Anterior cingulate cortex (tissue), 58 donors: ENCODE measurements around the gene JAG1.

ENCODE experiments used
- DNase-seq, 58 donors: peaks; one replicate each; lab custom pipeline; 2025; lab: John Stamatoyannopoulos, UW

JAG1 gene

GRCh38 chr20:10655720-10656669 is 17.8 kb downstream of the JAG1 start:
- DNase-seq, result no peak

- no peak for DNase-seq
Observed at GRCh38 chr20:10654630-10655029, 19.2 kb downstream of the JAG1 start.

GRCh38 chr20:10654250-10654610 is 19.6 kb downstream of the JAG1 start:
- DNase-seq, result no peak

GRCh38 chr20:10653599-10654249 is 20.1 kb downstream of the JAG1 start:
- peak in 2 of 58 donors; percentile 4 to 25 for DNase-seq

- no peak for DNase-seq
Observed at GRCh38 chr20:10652660-10653261, 21.0 kb downstream of the JAG1 start.

- no peak for DNase-seq
Observed at GRCh38 chr20:10652185-10652584, 21.6 kb downstream of the JAG1 start.

- no peak for DNase-seq
Observed at GRCh38 chr20:10651227-10651990, 22.4 kb downstream of the JAG1 start.

- DNase-seq, result no peak
Observed at GRCh38 chr20:10649797-10650160, 24.0 kb downstream of the JAG1 start.

GRCh38 chr20:10649080-10649796 is 24.6 kb downstream of the JAG1 start:
- DNase-seq, result no peak

- DNase-seq, result no peak
Observed at GRCh38 chr20:10648651-10649050, 25.1 kb downstream of the JAG1 start.

- DNase-seq, result no peak
Observed at GRCh38 chr20:10647909-10648308, 25.9 kb downstream of the JAG1 start.

GRCh38 chr20:10647471-10647870 is 26.3 kb downstream of the JAG1 start:
- DNase-seq, result no peak

- DNase-seq, result no peak
Observed at GRCh38 chr20:10646886-10647420, 26.8 kb downstream of the JAG1 start.

GRCh38 chr20:10646006-10646405 is 27.8 kb downstream of the JAG1 start:
- DNase-seq, result no peak

GRCh38 chr20:10645205-10645570 is 28.6 kb downstream of the JAG1 start:
- DNase-seq, result no peak

GRCh38 chr20:10644458-10645204 is 29.2 kb downstream of the JAG1 start:
- no peak for DNase-seq

GRCh38 chr20:10643560-10643873 is 30.3 kb downstream of the JAG1 start:
- DNase-seq, result no peak

- no peak for DNase-seq
Observed at GRCh38 chr20:10642856-10643559, 30.8 kb downstream of the JAG1 start.

- no peak for DNase-seq
Observed at GRCh38 chr20:10641893-10642292, 31.9 kb downstream of the JAG1 start.
